GM12878 (cell line): Measurements from ENCODE around the gene CD151.

ENCODE experiments used
- ATF3 ChIP-seq: IDR thresholded peaks from 2 replicates; pipeline ENCODE4 v1.6.1; 2011; ENCODE audit warnings: low read depth, mild to moderate bottlenecking, low read length, moderate library complexity, borderline replicate concordance; ENCODE audit errors: extremely low read depth
- CBX3 ChIP-seq: fragments of 200-600 bp; sonication (generic); IDR thresholded peaks from 2 replicates; pipeline ENCODE4 v1.6.1; 2016; ENCODE audit warnings: low read depth, borderline replicate concordance
- CHD1 ChIP-seq: IDR thresholded peaks from 2 replicates; pipeline ENCODE4 v1.6.1; 2012; ENCODE audit warnings: low read depth, low read length, improper control_type of control experiment
- CTCF ChIP-seq, 3 experiments: IDR thresholded peaks in 2 of 3; conservative IDR thresholded peaks in 1 of 3; 2 replicates each; pipeline ENCODE4 v1.5.1; 2011; ENCODE audit warnings: low read depth in 3 of 3, low read length in 3 of 3, mild to moderate bottlenecking in 3 of 3, control low read depth in 2 of 3, moderate library complexity in 2 of 3, inconsistent platforms in 1 of 3, mixed read lengths in 1 of 3; ENCODE audit not compliant: control insufficient read depth in 2 of 3, insufficient read depth in 1 of 3; ENCODE audit errors: extremely low read depth in 1 of 3
- EGR1 ChIP-seq, 2 experiments: IDR thresholded peaks; 1 replicate in 1 of 2; 2 replicates in 1 of 2; pipeline ENCODE4 v1.6.1; 2011 to 2012; ENCODE audit warnings: low read depth in 2 of 2, low read length in 2 of 2, borderline replicate concordance in 1 of 2, mild to moderate bottlenecking in 1 of 2, moderate library complexity in 1 of 2
- NBN ChIP-seq: fragments of 450-650 bp; IDR thresholded peaks from 2 replicates; pipeline ENCODE4 v1.6.1; 2016
- POLR2AphosphoS5 ChIP-seq: IDR thresholded peaks from 2 replicates; pipeline ENCODE4 v1.6.1; 2011; ENCODE audit warnings: mild to moderate bottlenecking, low read length, inconsistent platforms
- REST ChIP-seq: IDR thresholded peaks from 2 replicates; pipeline ENCODE4 v1.6.1; 2012; ENCODE audit warnings: mild to moderate bottlenecking, low read depth, low read length
- TAF1 ChIP-seq: IDR thresholded peaks from 2 replicates; pipeline ENCODE4 v1.6.1; 2011; ENCODE audit warnings: mild to moderate bottlenecking, low read depth, low read length, borderline replicate concordance
- YY1 ChIP-seq: IDR thresholded peaks from 2 replicates; pipeline ENCODE4 v1.6.1; 2011; ENCODE audit warnings: low read depth, mild to moderate bottlenecking, low read length
- ZBED1 ChIP-seq: IDR thresholded peaks from 2 replicates; pipeline ENCODE4 v1.6.1; 2016; ENCODE audit warnings: borderline replicate concordance

GRCh38 chr11:848380-848931 is 15.7 kb downstream of the CD151 start:
- TF ChIP-seq CTCF (IDR thresholded peaks at IDR 0.05 in 2 of 3, conservative IDR thresholded peaks at IDR 0.05 in 1 of 3; ENCODE audit: control insufficient read depth in 2 of 3, extremely low read depth in 1 of 3, insufficient read depth in 1 of 3, low read depth in 3 of 3, low read length in 3 of 3) (peak; percentile 80 to 98 (median 86)), NBN (no peak), TAF1 (no peak), REST (no peak), CBX3 (no peak), POLR2AphosphoS5 (no peak), EGR1 (IDR thresholded peaks at IDR 0.05; ENCODE audit: borderline replicate concordance in 1 of 2, low read depth in 2 of 2, low read length in 2 of 2) (no peak), ZBED1 (no peak), YY1 (peak; percentile 21; the same call in 1 of the 2 replicates), CHD1 (no peak), ATF3 (no peak)
